OCI-LY1 (cell line): ENCODE results near the gene PKD1L1.
A peak's percentile ranks its signal among the peaks of the same experiment; 100 is the strongest.

ENCODE experiments used
- H2AFZ ChIP-seq: fragments of 200-600 bp; sonication (generic), shearing (Covaris generic); 2 replicates; pipeline ENCODE4 v1.6.0; 2014; ENCODE audit warnings: antibody characterized with exemption, mild to moderate bottlenecking, low read length
- H3F3A ChIP-seq: fragments of 200-600 bp; sonication (generic), shearing (Covaris generic); 2 replicates; pipeline ENCODE4 v1.6.0; 2014; ENCODE audit warnings: mild to moderate bottlenecking, antibody characterized with exemption, low read length, moderate library complexity; ENCODE audit not compliant: insufficient read depth
- H3K27ac ChIP-seq: fragments of 200-600 bp; sonication (generic); 2 replicates; pipeline ENCODE4 v1.5.1; 2014; ENCODE audit warnings: low read length, mixed run types, mild to moderate bottlenecking, low read depth; ENCODE audit not compliant: poor library complexity, severe bottlenecking
- H3K27me3 ChIP-seq: fragments of 200-600 bp; sonication (generic); 2 replicates; pipeline ENCODE4 v1.6.0; 2014; ENCODE audit warnings: antibody characterized with exemption, mild to moderate bottlenecking, low read length, moderate library complexity; ENCODE audit not compliant: insufficient read depth
- H3K36me3 ChIP-seq: fragments of 200-600 bp; sonication (generic); 2 replicates; pipeline ENCODE4 v1.6.1; 2014; ENCODE audit warnings: mild to moderate bottlenecking, antibody characterized with exemption, low read length, moderate library complexity, mixed read lengths; ENCODE audit not compliant: insufficient read depth
- H3K4me1 ChIP-seq: fragments of 200-600 bp; sonication (generic); 2 replicates; pipeline ENCODE4 v1.5.1; 2014; ENCODE audit warnings: mild to moderate bottlenecking, low read length, moderate library complexity; ENCODE audit not compliant: insufficient read depth, severe bottlenecking
- H3K4me2 ChIP-seq: fragments of 200-600 bp; sonication (generic), shearing (Covaris generic); 2 replicates; pipeline ENCODE4 v1.6.1; 2014; ENCODE audit warnings: low read length
- H3K4me3 ChIP-seq: fragments of 200-600 bp; sonication (generic); 2 replicates; pipeline ENCODE4 v1.5.1; 2014; ENCODE audit warnings: low read length, low read depth, mild to moderate bottlenecking, mixed read lengths; ENCODE audit not compliant: poor library complexity, severe bottlenecking
- H3K79me2 ChIP-seq: fragments of 200-600 bp; shearing (Covaris generic); 2 replicates; pipeline ENCODE4 v1.6.1; 2016; ENCODE audit warnings: mixed run types, low read length, mixed read lengths; ENCODE audit not compliant: insufficient read depth
- H3K9ac ChIP-seq: fragments of 200-600 bp; sonication (generic), shearing (Covaris generic); 2 replicates; pipeline ENCODE4 v1.6.1; 2014; ENCODE audit warnings: mild to moderate bottlenecking, low read length, mixed read lengths
- H3K9me2 ChIP-seq: fragments of 200-600 bp; sonication (generic), shearing (Covaris generic); 2 replicates; pipeline ENCODE4 v1.6.1; 2014; ENCODE audit warnings: low read depth, mild to moderate bottlenecking, low read length, mixed read lengths
- H3K9me3 ChIP-seq: fragments of 200-600 bp; shearing (Covaris generic); 2 replicates; pipeline ENCODE4 v1.6.1; 2014; ENCODE audit warnings: low read length, mixed read lengths
- H4K20me1 ChIP-seq: fragments of 200-600 bp; sonication (generic), shearing (Covaris generic); 2 replicates; pipeline ENCODE4 v1.6.0; 2016; ENCODE audit warnings: mild to moderate bottlenecking, low read length; ENCODE audit not compliant: insufficient read depth
- EZH2 ChIP-seq: fragments of 200-600 bp; sonication (generic), shearing (Covaris generic); IDR thresholded peaks from 2 replicates; pipeline ENCODE4 v1.8.0; 2017; ENCODE audit warnings: borderline replicate concordance, mixed run types, mild to moderate bottlenecking, antibody characterized with exemption, low read length, moderate library complexity, mixed read lengths
- TF ChIP-seq, protein P1 (sequence below): fragments of 200-600 bp; sonication (generic), shearing (Covaris generic); IDR thresholded peaks from 2 replicates; pipeline ENCODE4 v1.5.1; 2017; ENCODE audit warnings: mild to moderate bottlenecking, antibody characterized with exemption, low read length, moderate library complexity, mixed read lengths

Gene PKD1L1

DNA sequence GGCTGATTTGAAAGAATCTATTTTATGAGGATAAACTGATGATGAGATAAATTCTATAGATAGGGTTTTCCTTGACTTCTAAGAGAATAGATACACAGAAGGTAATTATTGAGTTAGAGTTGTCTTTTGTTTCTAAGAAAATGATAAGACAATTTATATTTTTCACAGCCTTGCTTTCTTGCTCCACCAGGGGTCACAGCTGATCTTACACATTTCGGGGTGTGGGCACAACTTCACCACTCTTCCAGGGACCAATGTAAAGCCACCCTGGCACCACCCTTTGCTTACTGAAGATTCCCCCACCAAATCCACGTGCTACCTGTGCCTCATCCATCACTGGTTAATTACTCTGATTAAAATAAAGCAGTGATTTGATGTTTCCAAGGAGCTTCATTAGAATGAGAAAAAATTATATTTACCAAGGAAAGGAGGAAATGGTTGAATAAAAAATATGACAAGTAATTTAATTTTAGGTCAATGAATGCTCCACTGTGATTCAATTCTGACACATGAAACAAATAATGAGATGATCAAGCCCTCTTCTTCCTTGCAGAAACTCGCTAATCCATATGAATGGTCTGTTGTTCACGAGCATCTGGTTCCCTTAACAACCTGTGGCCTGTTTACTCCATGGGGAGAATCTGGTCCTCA lies 189.1 kb downstream of the PKD1L1 start:
- H3K9me3 ChIP-seq: no peaks in the 10 kb centered on the region
- no peaks in the 10 kb centered on the region for H3K9me2 ChIP-seq
- TF ChIP-seq, protein P1, sequence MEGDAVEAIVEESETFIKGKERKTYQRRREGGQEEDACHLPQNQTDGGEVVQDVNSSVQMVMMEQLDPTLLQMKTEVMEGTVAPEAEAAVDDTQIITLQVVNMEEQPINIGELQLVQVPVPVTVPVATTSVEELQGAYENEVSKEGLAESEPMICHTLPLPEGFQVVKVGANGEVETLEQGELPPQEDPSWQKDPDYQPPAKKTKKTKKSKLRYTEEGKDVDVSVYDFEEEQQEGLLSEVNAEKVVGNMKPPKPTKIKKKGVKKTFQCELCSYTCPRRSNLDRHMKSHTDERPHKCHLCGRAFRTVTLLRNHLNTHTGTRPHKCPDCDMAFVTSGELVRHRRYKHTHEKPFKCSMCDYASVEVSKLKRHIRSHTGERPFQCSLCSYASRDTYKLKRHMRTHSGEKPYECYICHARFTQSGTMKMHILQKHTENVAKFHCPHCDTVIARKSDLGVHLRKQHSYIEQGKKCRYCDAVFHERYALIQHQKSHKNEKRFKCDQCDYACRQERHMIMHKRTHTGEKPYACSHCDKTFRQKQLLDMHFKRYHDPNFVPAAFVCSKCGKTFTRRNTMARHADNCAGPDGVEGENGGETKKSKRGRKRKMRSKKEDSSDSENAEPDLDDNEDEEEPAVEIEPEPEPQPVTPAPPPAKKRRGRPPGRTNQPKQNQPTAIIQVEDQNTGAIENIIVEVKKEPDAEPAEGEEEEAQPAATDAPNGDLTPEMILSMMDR: peak; percentile 72
- no peak for TF ChIP-seq EZH2
- H3K36me3 ChIP-seq: no peaks in the 10 kb centered on the region
- peaks cover 38% of the 10 kb centered on the region for H3K4me1 ChIP-seq
- no peak overlapping the region for H3K4me3 ChIP-seq
- H3K27me3 ChIP-seq: no peaks in the 10 kb centered on the region
- H3K4me2 ChIP-seq: no peak overlapping the region; the same call in 1 of the 2 replicates
- H3K27ac ChIP-seq: peak overlapping the region; percentile 77
- no peaks in the 10 kb centered on the region for H4K20me1 ChIP-seq
- no peaks in the 10 kb centered on the region for H3F3A ChIP-seq
- H2AFZ ChIP-seq: no peak overlapping the region
- peak overlapping the region; percentile 1; the same call in 1 of the 2 replicates for H3K9ac ChIP-seq
- no peaks in the 10 kb centered on the region for H3K79me2 ChIP-seq

DNA sequence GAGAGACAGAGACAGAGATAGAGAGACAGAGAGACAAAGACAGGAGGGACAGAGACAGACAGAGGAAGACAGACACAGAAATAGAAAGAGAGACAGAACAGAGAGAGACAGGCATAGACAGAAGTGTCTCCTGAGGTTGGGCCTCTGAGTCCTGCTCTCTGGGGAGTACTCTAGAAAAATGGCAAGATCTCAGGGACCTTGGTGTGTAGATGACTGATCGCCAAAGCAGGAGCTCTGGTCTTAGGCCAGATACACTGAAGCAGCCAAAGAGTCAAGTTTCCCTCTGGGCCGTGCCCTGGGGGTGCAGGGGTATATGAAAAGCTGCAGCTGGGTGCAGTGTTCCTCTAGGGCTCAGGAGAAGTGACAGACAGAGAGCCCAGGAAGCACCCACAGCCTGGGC lies 189.7 kb downstream of the PKD1L1 start:
- H3F3A ChIP-seq: no peaks in the 10 kb centered on the region
- H2AFZ ChIP-seq: peak overlapping the region; percentile 39; the same call in 1 of the 2 replicates
- H3K9ac ChIP-seq: peak overlapping the region; percentile 1; the same call in 1 of the 2 replicates
- TF ChIP-seq EZH2: no peak
- TF ChIP-seq, protein P1: no peak
- H3K79me2 ChIP-seq: no peaks in the 10 kb centered on the region
- H4K20me1 ChIP-seq: no peaks in the 10 kb centered on the region
- no peaks in the 10 kb centered on the region for H3K27me3 ChIP-seq
- no peak overlapping the region; the same call in 1 of the 2 replicates for H3K4me2 ChIP-seq
- H3K27ac ChIP-seq: peak overlapping the region; percentile 77
- H3K36me3 ChIP-seq: no peaks in the 10 kb centered on the region
- H3K9me2 ChIP-seq: no peaks in the 10 kb centered on the region
- no peak overlapping the region for H3K4me3 ChIP-seq
- no peaks in the 10 kb centered on the region for H3K9me3 ChIP-seq
- peaks cover 39% of the 10 kb centered on the region for H3K4me1 ChIP-seq

DNA sequence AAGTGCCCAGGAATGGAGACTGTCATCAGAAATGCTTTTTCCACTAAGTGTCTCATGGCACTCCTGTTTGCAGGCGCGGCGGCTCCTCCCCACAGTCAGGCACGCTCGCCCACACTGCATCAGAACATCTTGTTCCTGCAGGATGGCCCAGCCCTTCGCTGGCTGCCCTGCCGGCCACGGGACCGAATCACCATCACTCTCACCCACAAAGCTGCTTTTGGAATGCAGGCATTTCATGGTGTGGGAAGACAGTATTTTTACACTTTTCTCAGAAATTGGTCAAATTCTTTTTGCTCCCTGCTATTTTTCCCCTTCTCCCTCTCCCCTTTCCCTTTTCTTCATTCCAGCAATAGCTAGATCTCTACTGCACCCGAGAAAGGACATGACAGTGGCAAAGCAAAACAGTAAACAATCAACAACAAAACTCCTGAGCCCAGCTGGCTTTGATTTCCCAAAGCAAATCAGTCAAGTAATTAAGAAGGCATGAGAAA lies 190.3 kb downstream of the PKD1L1 start:
- Histone ChIP-seq H3K4me3 (no peak overlapping the region), H3K27ac (peak overlapping the region; percentile 77), H3K9me3 (no peaks in the 10 kb centered on the region), H3K79me2 (no peaks in the 10 kb centered on the region), H4K20me1 (no peaks in the 10 kb centered on the region), H3K9me2 (no peaks in the 10 kb centered on the region), H3K4me2 (peak overlapping the region; percentile 5; the same call in 1 of the 2 replicates), H2AFZ (peak overlapping the region; percentile 39; the same call in 1 of the 2 replicates), H3K9ac (peak overlapping the region; percentile 1; the same call in 1 of the 2 replicates), H3F3A (no peaks in the 10 kb centered on the region), H3K27me3 (no peaks in the 10 kb centered on the region), H3K4me1 (peaks cover 34% of the 10 kb centered on the region), H3K36me3 (no peaks in the 10 kb centered on the region)
- TF ChIP-seq, protein P1: no peak
- TF ChIP-seq EZH2: no peak
